Measurements from ENCODE around the gene PALM2AKAP2.
A peak's percentile ranks its signal among the peaks of the same experiment; 100 is the strongest.
"Not testable (repeated sequence)": the region's sequence is repeated elsewhere in the genome, so short reads cannot be mapped to it uniquely, and the experiment has no call there.

The PALM2AKAP2 gene

DNA sequence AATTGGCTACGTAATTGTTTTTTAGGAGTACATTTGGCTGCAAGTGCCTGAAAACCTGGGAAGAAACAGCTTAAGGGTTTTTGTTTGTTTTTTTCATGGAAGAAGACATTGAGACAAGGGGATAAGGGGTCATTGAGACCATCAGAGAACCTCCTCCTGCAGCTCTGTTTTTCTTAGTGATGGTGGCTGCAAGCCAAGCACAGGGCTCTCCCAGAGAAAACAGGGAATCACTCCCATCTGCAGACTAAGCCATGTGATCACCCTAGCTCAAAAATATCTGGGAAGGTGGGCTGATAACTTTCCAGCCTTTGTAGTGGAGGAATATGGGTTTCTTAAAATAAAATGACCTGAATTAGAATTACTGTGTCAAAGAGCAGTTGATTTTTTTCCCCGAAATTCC, 25.1 kb downstream of the PALM2AKAP2 start:
- no peak for DNase-seq (ENCODE audit: low read depth in 2 of 2)

DNA sequence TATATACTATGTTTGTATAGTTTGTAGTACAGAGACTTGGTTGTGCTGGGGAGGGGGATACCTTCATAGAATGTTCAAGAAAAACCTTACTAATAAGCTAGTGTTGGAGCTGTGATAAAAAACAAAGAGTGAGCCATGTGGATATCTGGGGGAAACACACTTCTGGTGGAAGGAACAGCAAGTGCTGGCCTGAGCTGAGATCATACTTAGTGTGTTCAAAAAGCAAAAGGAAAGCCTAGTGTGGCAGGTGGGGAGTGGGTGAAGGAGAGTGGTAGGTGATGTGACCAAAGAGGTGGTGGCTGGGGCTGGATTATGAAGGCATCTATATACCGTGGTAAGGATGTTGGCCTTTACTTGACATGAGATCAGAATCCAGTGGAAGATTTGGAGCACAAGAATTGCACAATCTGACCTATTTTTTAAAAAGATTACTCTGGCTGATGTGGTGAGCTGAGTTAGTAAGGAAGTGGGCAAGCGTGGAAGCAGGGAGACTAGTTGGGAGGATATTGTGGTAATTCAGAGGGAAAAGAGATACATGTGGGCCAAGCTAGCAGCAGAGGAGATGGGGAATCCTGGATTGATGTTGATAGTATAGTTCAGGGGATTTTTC, 26.6 kb downstream of the PALM2AKAP2 start:
- no peak for DNase-seq (ENCODE audit: low read depth in 2 of 2)

DNA sequence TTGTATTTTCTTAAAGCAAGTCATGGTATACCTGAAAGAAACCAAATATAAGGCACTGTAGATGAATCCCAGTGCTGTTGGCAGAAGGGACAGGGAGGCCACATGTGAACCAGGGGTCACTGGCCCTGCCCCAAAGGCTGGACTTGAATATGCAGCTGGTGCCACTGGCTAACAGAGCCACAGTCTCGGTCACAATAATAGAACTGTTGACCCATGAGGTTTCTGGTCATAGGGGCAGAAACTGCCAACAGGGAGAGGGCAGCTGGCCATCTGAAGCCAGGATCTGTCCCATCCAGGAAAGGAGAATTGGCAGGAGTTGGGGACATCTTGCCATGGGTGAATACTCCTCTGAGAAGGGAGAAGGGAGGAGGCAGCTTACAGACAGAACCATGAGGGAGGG, 31.9 kb downstream of the PALM2AKAP2 start:
- DNase-seq (ENCODE audit: low read depth in 2 of 2): no peak

DNA sequence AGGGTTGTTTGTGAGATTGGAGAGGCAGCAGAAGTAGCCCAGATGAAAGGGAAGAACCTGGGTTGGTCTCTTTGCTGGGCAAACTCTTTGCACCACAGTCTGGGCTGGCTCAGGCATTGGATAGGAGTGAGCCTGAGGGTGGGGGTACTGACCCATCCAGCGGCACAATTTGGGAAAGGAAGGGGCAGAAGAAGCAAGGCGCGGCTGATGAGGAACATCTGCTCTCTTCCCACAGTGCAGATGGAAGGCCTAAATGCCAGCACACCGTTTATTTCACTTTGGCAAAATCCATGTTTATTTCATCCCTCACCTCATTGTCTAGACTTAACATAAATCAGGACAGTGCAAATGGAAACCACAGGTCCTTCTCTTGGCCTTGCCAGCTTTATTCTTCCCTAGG, 32.3 kb downstream of the PALM2AKAP2 start:
- no peak for DNase-seq (ENCODE audit: low read depth in 2 of 2)

DNA sequence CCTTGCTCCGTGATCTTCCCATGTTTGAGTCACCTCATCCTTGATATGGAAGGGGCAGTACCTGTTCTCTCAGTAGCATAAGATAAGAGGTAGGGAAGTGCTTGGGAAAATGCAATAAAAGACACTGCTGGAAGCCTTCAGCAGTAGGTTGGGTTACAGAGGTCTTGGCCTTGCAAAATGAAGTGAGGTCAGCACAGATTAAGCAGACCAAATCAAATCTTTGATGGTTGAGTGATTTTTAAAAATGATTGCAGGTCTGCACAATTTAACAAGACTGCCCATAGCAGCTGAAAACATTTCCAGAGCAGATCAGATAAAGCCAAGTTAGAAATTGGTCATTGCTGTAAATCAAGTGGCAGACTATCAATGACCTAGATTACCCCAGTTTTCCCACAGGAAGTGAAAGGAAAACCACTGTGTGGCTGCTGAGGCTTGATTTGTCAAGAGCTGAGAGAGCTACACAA, 32.9 kb downstream of the PALM2AKAP2 start:
- no peak for DNase-seq (ENCODE audit: low read depth in 2 of 2)

DNA sequence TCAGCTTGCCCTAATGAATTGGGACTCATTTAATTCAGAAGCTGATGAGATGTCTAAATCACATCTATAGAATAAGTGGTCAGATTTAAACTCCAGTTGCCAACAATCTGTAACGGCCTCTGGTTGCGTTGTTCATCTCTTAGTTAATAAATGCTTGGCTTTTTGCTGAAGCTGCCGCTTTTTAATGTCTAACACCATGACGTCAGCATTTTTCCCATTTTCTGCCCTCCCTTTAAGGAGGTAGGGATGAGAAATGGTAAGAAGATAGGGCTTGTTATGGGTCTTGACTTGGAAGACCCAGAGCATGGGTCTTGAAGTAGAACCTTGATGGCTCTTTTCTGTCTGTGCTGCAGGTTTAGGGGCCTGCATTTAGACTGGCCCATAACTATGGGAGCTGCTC, 33.3 kb downstream of the PALM2AKAP2 start:
- no peak for DNase-seq (ENCODE audit: low read depth in 2 of 2)

DNA sequence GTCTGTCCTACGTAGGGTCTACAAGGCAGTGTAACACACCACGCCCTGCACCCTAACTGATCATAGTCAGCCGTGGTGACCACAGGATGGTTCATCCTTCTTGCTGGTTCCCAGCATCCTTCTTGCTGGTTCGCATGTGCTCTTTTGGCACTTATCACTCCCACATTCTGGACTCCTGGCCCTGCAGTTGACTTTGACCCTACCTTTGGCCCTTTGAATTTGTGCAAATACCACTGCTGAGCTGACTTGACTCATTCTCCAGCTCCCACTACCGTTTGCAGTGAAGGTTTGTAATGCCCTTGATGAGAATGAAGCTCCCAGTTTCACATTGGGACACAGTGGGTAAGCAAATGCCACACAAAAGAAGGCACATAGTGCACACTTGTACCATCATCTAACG, 33.8 kb downstream of the PALM2AKAP2 start:
- DNase-seq (ENCODE audit: low read depth in 2 of 2): no peak

DNA sequence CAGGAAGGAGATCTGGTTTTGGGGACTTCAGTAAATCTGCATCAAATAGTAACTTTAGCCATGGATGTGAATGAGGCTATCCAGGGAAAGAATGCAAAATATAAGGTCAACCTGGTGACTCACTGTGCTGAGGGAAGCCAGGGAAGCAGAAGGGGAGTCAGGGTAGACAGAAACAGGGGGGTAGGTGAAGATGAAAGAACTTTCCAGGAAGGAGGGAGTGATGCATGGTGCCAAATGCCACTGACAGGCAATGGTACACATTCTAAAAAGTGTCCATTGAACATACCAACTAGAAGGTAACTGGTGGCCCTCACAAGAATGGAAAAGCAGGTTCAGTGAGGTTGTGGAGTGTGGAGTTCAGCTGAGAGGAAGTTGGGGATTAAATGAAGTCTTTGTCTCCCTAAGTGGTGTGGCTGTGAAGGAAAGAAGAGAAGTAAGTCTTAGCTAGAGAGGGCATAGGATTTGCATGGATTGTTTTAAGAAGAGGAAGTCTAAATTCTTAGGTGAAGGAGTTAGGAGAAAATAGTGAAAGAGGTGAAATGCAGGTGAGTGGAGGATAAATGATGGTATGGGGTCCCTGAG, 35.5 kb downstream of the PALM2AKAP2 start:
- no peak for DNase-seq (ENCODE audit: low read depth in 2 of 2)

DNA sequence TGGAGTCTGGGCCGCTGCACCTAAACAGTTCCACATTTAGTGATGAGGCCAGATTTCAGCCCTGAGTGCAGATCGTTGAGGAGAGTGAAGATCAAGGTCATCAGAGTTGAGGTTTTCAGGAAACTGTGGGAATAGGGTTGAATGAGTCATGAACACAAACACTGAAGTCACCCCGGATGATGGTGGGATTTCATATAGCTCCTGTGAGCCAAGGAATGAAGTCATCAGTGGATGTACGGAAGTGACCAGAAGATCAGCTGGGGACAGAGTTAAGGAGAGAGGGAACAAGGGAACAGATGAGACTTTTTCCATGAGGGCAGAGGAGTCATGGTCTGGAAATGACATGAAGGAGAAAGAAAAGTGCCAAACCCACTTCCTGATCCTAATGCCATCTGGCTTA, 36.5 kb downstream of the PALM2AKAP2 start:
- DNase-seq (ENCODE audit: low read depth in 2 of 2): no peak

DNA sequence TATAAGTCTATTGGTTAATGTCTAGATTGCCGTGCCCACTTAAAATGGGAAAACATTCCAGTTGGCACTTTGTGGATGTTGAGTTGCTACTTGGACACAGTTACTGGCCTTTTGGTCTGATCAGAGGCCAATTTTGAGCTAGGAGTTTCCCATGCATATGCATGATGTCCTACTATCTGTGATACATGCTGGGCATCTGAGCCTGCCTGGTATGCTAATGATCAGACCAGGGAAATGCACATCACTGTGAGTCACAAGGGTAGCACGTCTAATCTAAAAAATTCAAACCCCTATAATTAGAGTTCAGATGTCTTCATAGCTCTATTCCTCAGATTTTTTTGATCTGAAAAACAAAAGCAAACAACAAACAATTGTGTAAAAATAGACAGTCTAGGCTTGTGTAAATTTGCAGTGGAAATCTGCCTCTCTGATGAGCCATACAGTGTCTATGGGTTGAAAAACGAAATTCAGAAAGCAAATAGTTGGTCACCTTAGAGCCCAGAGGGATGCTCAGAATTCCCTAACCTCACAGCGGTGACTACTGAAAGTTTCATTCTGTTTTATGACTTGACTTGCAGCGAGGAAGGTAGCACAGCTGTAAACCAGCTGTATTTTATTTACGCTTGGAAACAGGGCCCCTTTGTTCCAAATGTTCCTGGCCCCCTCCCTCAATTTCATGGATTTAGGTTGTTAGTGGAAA, 37.3 kb downstream of the PALM2AKAP2 start:
- no peak for DNase-seq (ENCODE audit: low read depth in 2 of 2)

DNA sequence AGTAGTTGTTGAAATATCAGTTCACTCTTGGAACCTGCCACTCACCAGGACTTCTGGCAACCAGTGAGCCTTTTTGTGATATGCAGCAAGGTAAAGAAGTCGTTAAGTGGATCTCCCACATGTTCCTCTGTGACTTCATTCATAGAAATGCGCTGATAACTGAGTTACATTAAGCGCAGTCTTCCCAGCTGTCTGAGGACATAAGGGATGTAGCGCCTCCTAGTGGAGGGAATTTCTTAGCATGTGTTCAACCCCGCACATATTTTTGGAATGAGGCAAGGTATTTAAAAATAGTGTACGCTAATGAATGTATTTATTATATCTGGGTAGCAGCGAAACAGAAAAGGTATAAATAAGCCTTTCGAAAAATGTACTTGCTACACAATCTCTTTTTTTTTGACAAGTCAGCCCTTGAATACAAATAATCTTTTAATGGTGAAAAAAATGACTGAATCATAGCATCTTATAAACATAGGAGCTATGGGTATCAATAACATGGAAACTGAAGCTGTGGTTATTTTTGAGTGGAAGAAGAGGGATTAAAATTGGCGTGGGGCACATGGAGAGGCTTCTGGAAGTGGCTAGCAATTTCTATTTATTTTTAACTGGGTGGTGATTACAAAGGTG, 38.0 kb downstream of the PALM2AKAP2 start:
- peak in 1 of 2 donors; percentile 4 for DNase-seq (ENCODE audit: low read depth in 2 of 2)

DNA sequence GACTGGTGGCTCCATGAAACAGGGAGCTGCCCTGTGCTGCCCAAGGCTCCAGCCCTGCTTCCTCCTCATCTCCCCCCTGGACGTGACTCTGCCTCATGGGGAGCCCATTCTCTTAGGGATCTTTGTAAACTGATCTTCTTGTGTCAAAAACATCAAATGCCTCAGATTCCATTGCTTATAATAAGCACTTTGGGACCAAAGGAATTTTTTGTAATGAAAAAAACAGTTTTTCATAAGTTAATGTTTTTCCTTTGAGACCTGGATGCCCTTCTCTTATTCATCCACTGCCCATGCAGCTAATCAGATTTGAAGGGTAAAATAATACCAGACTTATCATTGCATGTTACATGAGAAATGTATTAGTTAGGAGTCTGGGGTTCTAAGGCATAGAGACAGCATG, 41.7 kb downstream of the PALM2AKAP2 start:
- no peak for DNase-seq (ENCODE audit: low read depth in 2 of 2)

DNA sequence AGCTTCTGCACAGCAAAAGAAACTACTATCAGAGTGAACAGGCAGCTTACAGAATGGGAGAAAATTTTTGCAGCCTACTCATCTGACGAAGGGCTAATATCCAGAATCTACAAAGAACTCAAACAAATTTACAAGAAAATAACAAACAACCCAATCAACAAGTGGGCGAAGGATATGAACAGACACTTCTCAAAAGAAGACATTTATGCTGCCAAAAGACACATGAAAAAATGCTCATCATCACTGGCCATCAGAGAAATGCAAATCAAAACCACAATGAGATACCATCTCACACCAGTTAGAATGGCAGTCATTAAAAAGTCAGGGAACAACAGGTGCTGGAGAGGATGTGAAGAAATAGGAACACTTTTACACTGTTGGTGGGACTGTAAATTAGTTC, 45.4 kb downstream of the PALM2AKAP2 start:
- DNase-seq (ENCODE audit: low read depth in 2 of 2): not testable (repeated sequence)

DNA sequence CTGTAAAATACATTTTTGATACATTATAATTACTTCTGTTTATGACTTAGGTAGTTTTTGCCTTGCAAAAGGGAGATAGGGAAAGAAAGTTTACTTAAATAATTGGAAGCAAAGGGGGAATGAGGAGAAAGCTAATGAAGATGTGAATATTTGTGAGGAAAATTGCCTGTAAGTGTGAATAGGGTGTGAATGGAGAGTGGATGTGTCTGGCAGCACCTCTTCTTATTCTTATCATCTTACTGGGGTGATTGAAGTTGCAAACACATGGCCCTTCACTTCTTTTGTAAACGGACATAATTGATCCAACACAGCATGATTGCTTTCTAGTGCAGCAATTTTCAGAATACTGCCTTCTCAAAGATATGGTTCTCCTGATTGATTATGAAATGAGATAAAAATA, 46.6 kb downstream of the PALM2AKAP2 start:
- no peak for DNase-seq (ENCODE audit: low read depth in 2 of 2)

DNA sequence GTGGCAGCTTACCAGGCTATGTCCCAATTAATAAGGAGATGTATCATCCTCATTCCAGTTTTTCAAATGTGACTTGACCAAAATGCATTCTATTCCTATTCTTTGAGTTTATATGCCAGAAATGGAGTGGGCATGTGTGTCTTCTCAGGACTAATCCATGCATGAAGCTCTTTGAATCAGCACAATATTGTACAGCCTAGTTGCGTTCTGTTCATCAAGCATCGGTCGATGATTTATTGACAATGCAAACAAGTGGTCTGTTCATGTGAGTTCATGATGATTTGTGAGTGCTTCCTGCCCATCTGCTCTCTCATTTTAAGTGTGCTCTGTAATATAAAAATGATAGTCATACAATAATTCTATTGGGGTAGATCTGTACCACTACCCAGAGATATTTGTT, 48.3 kb downstream of the PALM2AKAP2 start:
- no peak for DNase-seq (ENCODE audit: low read depth in 2 of 2)

All from stimulated activated CD8-positive, alpha-beta memory T cell treated with anti-CD3 and anti-CD28 coated beads, Interleukin-7, amount 100 ng/mL, for 1 hour (primary cell).